HCT116 (cell line): Measurements from ENCODE around the gene UNC5C.

Experiments
- CTCF ChIP-seq, 3 experiments: fragments of 200-600 bp in 1 of 3; sonication (generic) in 1 of 3; IDR thresholded peaks in 2 of 3; conservative IDR thresholded peaks in 1 of 3; 2 replicates each; pipeline ENCODE4 v1.5.1; 2012 to 2017; ENCODE audit warnings: low read depth in 2 of 3, low read length in 2 of 3, antibody characterized with exemption in 1 of 3, borderline replicate concordance in 1 of 3, control low read depth in 1 of 3, mild to moderate bottlenecking in 1 of 3, mixed read lengths in 1 of 3, mixed run types in 1 of 3, moderate library complexity in 1 of 3; ENCODE audit not compliant: insufficient read depth in 1 of 3
- ELF1 ChIP-seq: IDR thresholded peaks from 2 replicates; pipeline ENCODE4 v1.6.1; 2012; ENCODE audit warnings: low read depth, borderline replicate concordance
- EZH2 ChIP-seq: fragments of 200-600 bp; sonication (generic); IDR thresholded peaks from 2 replicates; pipeline ENCODE4 v1.6.1; 2017; ENCODE audit warnings: antibody characterized with exemption, mixed run types
- POLR2A ChIP-seq: IDR thresholded peaks from 2 replicates; pipeline ENCODE4 v1.7.0; 2011; ENCODE audit warnings: borderline replicate concordance; ENCODE audit not compliant: insufficient read depth, insufficient read length; ENCODE audit errors: extremely low read depth
- POLR2AphosphoS5 ChIP-seq: IDR thresholded peaks from 2 replicates; pipeline ENCODE4 v1.6.1; 2011; ENCODE audit warnings: mild to moderate bottlenecking, low read depth, low read length, moderate library complexity
- RAD21 ChIP-seq: IDR thresholded peaks from 2 replicates; pipeline ENCODE4 v1.6.1; 2012; ENCODE audit warnings: low read depth, mild to moderate bottlenecking
- SP1 ChIP-seq: IDR thresholded peaks from 2 replicates; pipeline ENCODE4 v1.6.1; 2012; ENCODE audit warnings: low read depth
- SRF ChIP-seq: IDR thresholded peaks from 2 replicates; pipeline ENCODE4 v1.6.1; 2012; ENCODE audit warnings: low read depth
- ZNF274 ChIP-seq: fragments of 200-500 bp; sonication (Bioruptor generic); IDR thresholded peaks from 2 replicates; pipeline ENCODE4 v1.6.1; 2014; ENCODE audit warnings: mild to moderate bottlenecking, low read depth, low read length, inconsistent platforms
- TF ChIP-seq, protein P1 (sequence below): IDR thresholded peaks from 2 replicates; pipeline ENCODE4 v1.6.1; 2012
- TF ChIP-seq, protein P2 (sequence below): IDR thresholded peaks from 2 replicates; pipeline ENCODE4 v1.6.1; 2012

DNA sequence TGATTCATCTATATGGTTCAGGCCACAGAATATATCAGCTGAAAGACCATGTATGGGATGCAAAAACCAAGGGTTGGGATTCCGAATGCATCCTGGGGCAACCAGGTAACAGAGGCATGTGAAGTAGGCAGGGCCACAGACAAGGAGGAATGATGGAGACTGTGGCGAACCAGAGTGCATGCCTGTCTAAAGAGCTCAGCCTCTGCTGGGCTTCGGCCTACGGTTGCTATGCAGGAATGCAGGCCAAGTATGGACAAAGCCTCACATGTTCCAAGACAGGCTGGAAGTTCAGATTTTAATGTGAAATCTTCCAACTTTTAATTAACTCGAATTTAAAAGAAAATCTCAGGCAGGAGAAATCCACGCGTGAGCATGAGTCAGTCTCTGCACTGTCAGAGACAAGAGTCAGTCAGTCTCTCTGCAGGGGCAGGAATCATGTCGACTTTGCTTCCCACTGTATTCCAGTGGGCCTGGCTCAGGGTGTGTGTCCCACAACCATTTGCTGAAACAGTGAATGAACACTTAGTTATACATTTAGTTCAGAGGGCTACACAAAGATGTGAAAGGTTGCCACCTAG, 344.4 kb downstream of the UNC5C start:
- TF ChIP-seq SRF, result no peak
- no peak for TF ChIP-seq CTCF (IDR thresholded peaks at IDR 0.05 in 2 of 3, conservative IDR thresholded peaks at IDR 0.05 in 1 of 3; ENCODE audit: borderline replicate concordance in 1 of 3, insufficient read depth in 1 of 3, low read depth in 2 of 3, low read length in 2 of 3)
- TF ChIP-seq POLR2A, result no peak
- TF ChIP-seq RAD21, result no peak
- no peak for TF ChIP-seq POLR2AphosphoS5
- TF ChIP-seq, protein P1, sequence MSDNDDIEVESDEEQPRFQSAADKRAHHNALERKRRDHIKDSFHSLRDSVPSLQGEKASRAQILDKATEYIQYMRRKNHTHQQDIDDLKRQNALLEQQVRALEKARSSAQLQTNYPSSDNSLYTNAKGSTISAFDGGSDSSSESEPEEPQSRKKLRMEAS, result no peak
- TF ChIP-seq ZNF274, result no peak
- TF ChIP-seq EZH2, result no peak
- TF ChIP-seq SP1, result no peak
- TF ChIP-seq, protein P2, sequence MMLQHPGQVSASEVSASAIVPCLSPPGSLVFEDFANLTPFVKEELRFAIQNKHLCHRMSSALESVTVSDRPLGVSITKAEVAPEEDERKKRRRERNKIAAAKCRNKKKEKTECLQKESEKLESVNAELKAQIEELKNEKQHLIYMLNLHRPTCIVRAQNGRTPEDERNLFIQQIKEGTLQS, result no peak
- no peak for TF ChIP-seq ELF1
